ENCODE results near the gene NAAA.

DNA sequence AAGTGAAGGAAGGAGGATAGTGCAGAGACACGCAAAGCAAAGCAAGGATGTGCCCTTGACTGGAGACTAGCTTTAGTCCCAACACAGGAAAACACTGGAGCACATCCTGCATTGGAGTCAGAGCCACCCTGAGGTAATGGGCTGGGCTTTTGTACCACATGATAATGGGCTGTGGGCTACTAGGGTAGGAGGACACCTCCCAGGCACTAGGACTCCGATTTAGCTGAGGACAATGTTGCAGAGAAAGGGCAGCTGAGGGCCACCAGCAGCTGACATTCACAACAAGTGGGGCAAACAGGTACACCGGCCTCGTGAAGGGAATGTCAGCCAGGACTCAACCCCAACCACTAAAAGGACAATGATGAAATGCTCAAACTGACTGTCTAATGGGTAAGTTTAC lies 39.8 kb upstream of the NAAA start:
- TF ChIP-seq, protein P1, sequence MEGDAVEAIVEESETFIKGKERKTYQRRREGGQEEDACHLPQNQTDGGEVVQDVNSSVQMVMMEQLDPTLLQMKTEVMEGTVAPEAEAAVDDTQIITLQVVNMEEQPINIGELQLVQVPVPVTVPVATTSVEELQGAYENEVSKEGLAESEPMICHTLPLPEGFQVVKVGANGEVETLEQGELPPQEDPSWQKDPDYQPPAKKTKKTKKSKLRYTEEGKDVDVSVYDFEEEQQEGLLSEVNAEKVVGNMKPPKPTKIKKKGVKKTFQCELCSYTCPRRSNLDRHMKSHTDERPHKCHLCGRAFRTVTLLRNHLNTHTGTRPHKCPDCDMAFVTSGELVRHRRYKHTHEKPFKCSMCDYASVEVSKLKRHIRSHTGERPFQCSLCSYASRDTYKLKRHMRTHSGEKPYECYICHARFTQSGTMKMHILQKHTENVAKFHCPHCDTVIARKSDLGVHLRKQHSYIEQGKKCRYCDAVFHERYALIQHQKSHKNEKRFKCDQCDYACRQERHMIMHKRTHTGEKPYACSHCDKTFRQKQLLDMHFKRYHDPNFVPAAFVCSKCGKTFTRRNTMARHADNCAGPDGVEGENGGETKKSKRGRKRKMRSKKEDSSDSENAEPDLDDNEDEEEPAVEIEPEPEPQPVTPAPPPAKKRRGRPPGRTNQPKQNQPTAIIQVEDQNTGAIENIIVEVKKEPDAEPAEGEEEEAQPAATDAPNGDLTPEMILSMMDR (IDR thresholded peaks at IDR 0.05), result no peak
- no peak for TF ChIP-seq POLR2A (IDR thresholded peaks at IDR 0.05)

Measured in lower leg skin (tissue), 3 donors.